Uterus (tissue), 4 donors: ENCODE data around the gene KRT72. TPM values are rescaled to one million over a fixed set of nuclear protein-coding genes. Genes with fewer than 3 reads are reported as not detected.

Source experiments
- DNase-seq, 2 donors: peaks; one replicate each; pipeline ENCODE4 v3.0.0-alpha.2; 2019 to 2020
- H3K27ac ChIP-seq, 2 donors: fragments of 200-600 bp; sonication (generic); 1 replicate in 1 of 2; 2 replicates in 1 of 2; pipeline ENCODE4 v1.5.1; 2016 to 2018
- H3K27me3 ChIP-seq, 2 donors: fragments of 200-600 bp; sonication (generic); one replicate each; pipeline ENCODE4 v1.5.1; 2018 to 2019; ENCODE audit warnings: control low read depth in 1 of 2
- H3K36me3 ChIP-seq, 2 donors: fragments of 200-600 bp; sonication (generic); one replicate each; pipeline ENCODE4 v1.5.1; 2019; ENCODE audit warnings: control low read depth in 1 of 2
- H3K4me1 ChIP-seq, 2 donors: fragments of 200-600 bp; sonication (generic); one replicate each; pipeline ENCODE4 v1.5.1; 2018 to 2019; ENCODE audit warnings: control low read depth in 1 of 2
- H3K4me3 ChIP-seq, 2 donors: fragments of 200-600 bp; sonication (generic); 1 replicate in 1 of 2; 2 replicates in 1 of 2; pipeline ENCODE4 v1.5.1; 2018 to 2019; ENCODE audit warnings: mild to moderate bottlenecking in 1 of 2
- H3K9me3 ChIP-seq, 2 donors: fragments of 200-600 bp; sonication (generic); one replicate each; pipeline ENCODE4 v1.5.1; 2019; ENCODE audit warnings: control low read depth in 1 of 2
- CTCF ChIP-seq, 4 experiments: fragments of 200-600 bp in 2 of 4; fragments of 450-650 bp in 2 of 4; sonication (generic) in 2 of 4; IDR thresholded peaks; one replicate each; pipeline ENCODE4 v1.5.1; 2016 to 2019; ENCODE audit warnings: antibody characterized with exemption in 4 of 4, mild to moderate bottlenecking in 2 of 4, moderate library complexity in 1 of 4
- POLR2A ChIP-seq, 2 donors: fragments of 450-650 bp; IDR thresholded peaks; one replicate each; pipeline ENCODE4 v1.6.1; 2016; ENCODE audit warnings: antibody characterized with exemption in 2 of 2, mild to moderate bottlenecking in 1 of 2, moderate library complexity in 1 of 2
- intact Hi-C: fragments of 100-400 bp; cut with DNase I; formaldehyde crosslinking; loops from one replicate; pipeline ENCODE4 v1.15.1; 2023; ENCODE audit warnings: low total_unique reads
- total RNA-seq, 4 donors: library from RNA; depleted of rRNA in 3 of 4; stranded (reverse); fragments of >200 nt in 3 of 4; gene quantifications; one replicate each; pipeline versions ENCODE4 v1.1.0 to v1.2.4, GENCODE V29; 2014 to 2023
- donor health status: DM: yes; HTN: yes; CAD: no.

Gene KRT72
- total RNA-seq, 4 donors from 2014 or later: 0.51 TPM; not detected in 3

- no peaks in the 10 kb centered on the region for H3K4me1 ChIP-seq
- no peak for DNase-seq
- intact Hi-C loops: no loop called here
- H3K9me3 ChIP-seq: no peaks in the 10 kb centered on the region
- no peak overlapping the region for H3K4me3 ChIP-seq
- no peaks in the 10 kb centered on the region for H3K27me3 ChIP-seq
- no peak overlapping the region for H3K27ac ChIP-seq
- no peaks in the 10 kb centered on the region for H3K36me3 ChIP-seq
- TF ChIP-seq POLR2A (IDR thresholded peaks at IDR 0.05) (no peak), CTCF (IDR thresholded peaks at IDR 0.05) (no peak)
These were observed 6.9 kb upstream of the KRT72 start for GRCh38 chr12:52608161-52608560.

- TF ChIP-seq POLR2A (IDR thresholded peaks at IDR 0.05) (no peak), CTCF (IDR thresholded peaks at IDR 0.05) (no peak)
- no peak overlapping the region for H3K4me3 ChIP-seq
- intact Hi-C loops: no loop called here
- H3K9me3 ChIP-seq: no peaks in the 10 kb centered on the region
- no peaks in the 10 kb centered on the region for H3K4me1 ChIP-seq
- no peaks in the 10 kb centered on the region for H3K27me3 ChIP-seq
- no peaks in the 10 kb centered on the region for H3K36me3 ChIP-seq
- no peak overlapping the region for H3K27ac ChIP-seq
- no peak for DNase-seq
These were observed 6.1 kb upstream of the KRT72 start for GRCh38 chr12:52607314-52607713.

- no peaks in the 10 kb centered on the region for H3K27me3 ChIP-seq
- H3K36me3 ChIP-seq: no peaks in the 10 kb centered on the region
- no peak for DNase-seq
- no peak overlapping the region for H3K4me3 ChIP-seq
- no peaks in the 10 kb centered on the region for H3K9me3 ChIP-seq
- no peak overlapping the region for H3K27ac ChIP-seq
- TF ChIP-seq CTCF (IDR thresholded peaks at IDR 0.05) (no peak), POLR2A (IDR thresholded peaks at IDR 0.05) (no peak)
- H3K4me1 ChIP-seq: no peaks in the 10 kb centered on the region
- intact Hi-C loops: no loop called here
These were observed 5.4 kb upstream of the KRT72 start for GRCh38 chr12:52606581-52607218.

- Histone ChIP-seq H3K4me1 (no peaks in the 10 kb centered on the region), H3K4me3 (no peak overlapping the region), H3K9me3 (no peaks in the 10 kb centered on the region), H3K27ac (no peak overlapping the region), H3K27me3 (peaks cover 0 to 3% of the 10 kb centered on the region in 2 donors), H3K36me3 (no peaks in the 10 kb centered on the region)
- DNase-seq: no peak
- intact Hi-C loops: no loop called here
- TF ChIP-seq CTCF (IDR thresholded peaks at IDR 0.05) (no peak), POLR2A (IDR thresholded peaks at IDR 0.05) (no peak)
These were observed 4.8 kb upstream of the KRT72 start for GRCh38 chr12:52606096-52606495.

GRCh38 chr12:52605542-52605941, 4.3 kb upstream of the KRT72 start:
- peaks cover 0 to 4% of the 10 kb centered on the region in 2 donors for H3K27me3 ChIP-seq
- H3K27ac ChIP-seq: no peak overlapping the region
- intact Hi-C loops: no loop called here
- H3K36me3 ChIP-seq: no peaks in the 10 kb centered on the region
- H3K9me3 ChIP-seq: no peaks in the 10 kb centered on the region
- no peak overlapping the region for H3K4me3 ChIP-seq
- no peak for DNase-seq
- no peak for TF ChIP-seq CTCF (IDR thresholded peaks at IDR 0.05)
- no peak for TF ChIP-seq POLR2A (IDR thresholded peaks at IDR 0.05)
- no peaks in the 10 kb centered on the region for H3K4me1 ChIP-seq
